ENCODE measurements around the gene LRMDA. TPM values are rescaled to one million over a fixed set of nuclear protein-coding genes. Genes with fewer than 3 reads are reported as not detected.

Gene LRMDA
- total RNA-seq, 1 experiment from 2014 or later, result 4.8 TPM

DNA sequence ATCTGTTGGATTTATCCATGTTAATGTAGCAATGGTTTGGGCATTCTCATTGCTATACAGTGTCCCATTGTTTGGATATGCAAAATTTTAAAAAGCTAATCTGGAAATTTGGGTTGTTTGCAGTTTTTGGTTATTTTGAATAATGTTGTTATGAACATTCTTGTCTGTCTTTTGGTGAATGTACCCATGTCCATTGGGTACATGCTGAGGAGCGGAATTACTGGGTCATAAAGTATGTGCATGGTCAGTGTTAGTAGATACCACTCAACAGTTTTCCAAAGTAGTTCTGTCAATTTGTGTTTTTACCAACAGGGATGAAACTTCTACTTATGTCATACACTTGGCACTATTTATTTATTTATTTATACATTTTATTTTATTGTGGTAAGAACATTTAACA is 153.9 kb downstream of the LRMDA start:
- DNase-seq (ENCODE audit: low read depth, low spot score), result no peak

More for the DNA sequence above, 153.9 kb downstream of the LRMDA start:
- CTCF ChIA-PET, result no interaction called here
- Histone ChIP-seq H3K9ac (ENCODE audit: low read length) (no peak overlapping the region), H3K9me3 (ENCODE audit: control insufficient read depth in 1 of 2, insufficient read depth in 1 of 2, low read depth in 1 of 2, low read length in 2 of 2) (no peaks in the 10 kb centered on the region), H3K27me3 (ENCODE audit: insufficient read depth, low read length) (no peaks in the 10 kb centered on the region), H3K4me1 (ENCODE audit: control insufficient read depth in 1 of 2, insufficient read depth in 2 of 2, low read length in 2 of 2) (no peaks in the 10 kb centered on the region), H3K79me2 (ENCODE audit: insufficient read depth, low read length) (no peaks in the 10 kb centered on the region), H3K36me3 (ENCODE audit: control insufficient read depth in 1 of 2, insufficient read depth in 2 of 2, low read length in 2 of 2) (no peaks in the 10 kb centered on the region), H2AFZ (ENCODE audit: low read depth, low read length, poor library complexity, severe bottlenecking) (no peak overlapping the region), H3K4me3 (replicated peaks in 1 of 2; ENCODE audit: low read depth in 1 of 2, low read length in 2 of 2) (no peak overlapping the region), H3K4me2 (ENCODE audit: low read length) (no peak overlapping the region), H4K20me1 (ENCODE audit: insufficient read depth) (no peaks in the 10 kb centered on the region), H3K9me2 (ENCODE audit: insufficient read depth) (no peaks in the 10 kb centered on the region), H3K27ac (ENCODE audit: low read depth, low read length) (no peak overlapping the region)
- RAD21 ChIA-PET (ENCODE audit: low non-redundant PET in 1 of 2, low total read pairs in 2 of 2, uncharacterized antibody in 2 of 2, unreplicated experiment in 2 of 2), result no interaction called here
- TF ChIP-seq FOSL1 (IDR thresholded peaks at IDR 0.05; ENCODE audit: low read depth) (no peak), POLR2A (IDR thresholded peaks at IDR 0.05; ENCODE audit: borderline replicate concordance, extremely low read depth, insufficient read depth, insufficient read length) (no peak), EZH2 (IDR thresholded peaks at IDR 0.05) (no peak), SP1 (IDR thresholded peaks at IDR 0.05; ENCODE audit: low read depth) (no peak), CBX3 (IDR thresholded peaks at IDR 0.05; ENCODE audit: low read depth) (no peak), ZFX (IDR thresholded peaks at IDR 0.05) (no peak), EGR1 (IDR thresholded peaks at IDR 0.05; ENCODE audit: low read depth) (no peak), CEBPB (IDR thresholded peaks at IDR 0.05; ENCODE audit: low read depth) (no peak)
- TF ChIP-seq, protein P1, sequence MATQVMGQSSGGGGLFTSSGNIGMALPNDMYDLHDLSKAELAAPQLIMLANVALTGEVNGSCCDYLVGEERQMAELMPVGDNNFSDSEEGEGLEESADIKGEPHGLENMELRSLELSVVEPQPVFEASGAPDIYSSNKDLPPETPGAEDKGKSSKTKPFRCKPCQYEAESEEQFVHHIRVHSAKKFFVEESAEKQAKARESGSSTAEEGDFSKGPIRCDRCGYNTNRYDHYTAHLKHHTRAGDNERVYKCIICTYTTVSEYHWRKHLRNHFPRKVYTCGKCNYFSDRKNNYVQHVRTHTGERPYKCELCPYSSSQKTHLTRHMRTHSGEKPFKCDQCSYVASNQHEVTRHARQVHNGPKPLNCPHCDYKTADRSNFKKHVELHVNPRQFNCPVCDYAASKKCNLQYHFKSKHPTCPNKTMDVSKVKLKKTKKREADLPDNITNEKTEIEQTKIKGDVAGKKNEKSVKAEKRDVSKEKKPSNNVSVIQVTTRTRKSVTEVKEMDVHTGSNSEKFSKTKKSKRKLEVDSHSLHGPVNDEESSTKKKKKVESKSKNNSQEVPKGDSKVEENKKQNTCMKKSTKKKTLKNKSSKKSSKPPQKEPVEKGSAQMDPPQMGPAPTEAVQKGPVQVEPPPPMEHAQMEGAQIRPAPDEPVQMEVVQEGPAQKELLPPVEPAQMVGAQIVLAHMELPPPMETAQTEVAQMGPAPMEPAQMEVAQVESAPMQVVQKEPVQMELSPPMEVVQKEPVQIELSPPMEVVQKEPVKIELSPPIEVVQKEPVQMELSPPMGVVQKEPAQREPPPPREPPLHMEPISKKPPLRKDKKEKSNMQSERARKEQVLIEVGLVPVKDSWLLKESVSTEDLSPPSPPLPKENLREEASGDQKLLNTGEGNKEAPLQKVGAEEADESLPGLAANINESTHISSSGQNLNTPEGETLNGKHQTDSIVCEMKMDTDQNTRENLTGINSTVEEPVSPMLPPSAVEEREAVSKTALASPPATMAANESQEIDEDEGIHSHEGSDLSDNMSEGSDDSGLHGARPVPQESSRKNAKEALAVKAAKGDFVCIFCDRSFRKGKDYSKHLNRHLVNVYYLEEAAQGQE (IDR thresholded peaks at IDR 0.05; ENCODE audit: low read depth), result no peak
- TF ChIP-seq, protein P2, sequence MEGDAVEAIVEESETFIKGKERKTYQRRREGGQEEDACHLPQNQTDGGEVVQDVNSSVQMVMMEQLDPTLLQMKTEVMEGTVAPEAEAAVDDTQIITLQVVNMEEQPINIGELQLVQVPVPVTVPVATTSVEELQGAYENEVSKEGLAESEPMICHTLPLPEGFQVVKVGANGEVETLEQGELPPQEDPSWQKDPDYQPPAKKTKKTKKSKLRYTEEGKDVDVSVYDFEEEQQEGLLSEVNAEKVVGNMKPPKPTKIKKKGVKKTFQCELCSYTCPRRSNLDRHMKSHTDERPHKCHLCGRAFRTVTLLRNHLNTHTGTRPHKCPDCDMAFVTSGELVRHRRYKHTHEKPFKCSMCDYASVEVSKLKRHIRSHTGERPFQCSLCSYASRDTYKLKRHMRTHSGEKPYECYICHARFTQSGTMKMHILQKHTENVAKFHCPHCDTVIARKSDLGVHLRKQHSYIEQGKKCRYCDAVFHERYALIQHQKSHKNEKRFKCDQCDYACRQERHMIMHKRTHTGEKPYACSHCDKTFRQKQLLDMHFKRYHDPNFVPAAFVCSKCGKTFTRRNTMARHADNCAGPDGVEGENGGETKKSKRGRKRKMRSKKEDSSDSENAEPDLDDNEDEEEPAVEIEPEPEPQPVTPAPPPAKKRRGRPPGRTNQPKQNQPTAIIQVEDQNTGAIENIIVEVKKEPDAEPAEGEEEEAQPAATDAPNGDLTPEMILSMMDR (IDR thresholded peaks at IDR 0.05 in 2 of 3, conservative IDR thresholded peaks at IDR 0.05 in 1 of 3; ENCODE audit: borderline replicate concordance in 1 of 3, insufficient read depth in 1 of 3, low read depth in 2 of 3, low read length in 2 of 3), result no peak
- TF ChIP-seq, protein P3, sequence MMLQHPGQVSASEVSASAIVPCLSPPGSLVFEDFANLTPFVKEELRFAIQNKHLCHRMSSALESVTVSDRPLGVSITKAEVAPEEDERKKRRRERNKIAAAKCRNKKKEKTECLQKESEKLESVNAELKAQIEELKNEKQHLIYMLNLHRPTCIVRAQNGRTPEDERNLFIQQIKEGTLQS (IDR thresholded peaks at IDR 0.05), result no peak
- POLR2A ChIA-PET, result no interaction called here
- no peak for ATAC-seq
- BruUV-seq (replicated peaks), result no TSS peak
- intact Hi-C loops (cut with micrococcal nuclease), result no loop called here

Data from HCT116 (cell line).